BLaER1 treated with 17β-estradiol and CSF1 and Interleukin-3, amounts not matched to agents 10 nM and 100 nM (cell line): ENCODE results near the gene SYT8.
"Not testable (repeated sequence)": the region's sequence is repeated elsewhere in the genome, so short reads cannot be mapped to it uniquely, and the experiment has no call there.

Source experiments
- H3K27ac ChIP-seq, 11 experiments: shearing (Covaris generic); formaldehyde crosslinking; 2 replicates each; pipeline ENCODE4 v1.8.1; 2022
- H3K27me3 ChIP-seq, 11 experiments: shearing (Covaris generic); formaldehyde crosslinking; 2 replicates each; pipeline ENCODE4 v1.8.1; 2022
- H3K36me3 ChIP-seq, 11 experiments: shearing (Covaris generic); formaldehyde crosslinking; 2 replicates each; pipeline ENCODE4 v1.8.1; 2022
- H3K4me1 ChIP-seq, 10 experiments: shearing (Covaris generic); formaldehyde crosslinking; 2 replicates each; pipeline ENCODE4 v1.8.1; 2022
- H3K4me2 ChIP-seq, 11 experiments: shearing (Covaris generic); formaldehyde crosslinking; 2 replicates each; pipeline ENCODE4 v1.8.1; 2022
- H3K4me3 ChIP-seq, 10 experiments: shearing (Covaris generic); formaldehyde crosslinking; 2 replicates each; pipeline ENCODE4 v1.8.1; 2022
- H3K9ac ChIP-seq, 11 experiments: shearing (Covaris generic); formaldehyde crosslinking; 2 replicates each; pipeline ENCODE4 v1.8.1; 2022
- H3K9me3 ChIP-seq, 11 experiments: shearing (Covaris generic); formaldehyde crosslinking; replicated peaks in 1 of 11; 2 replicates each; pipeline ENCODE4 v1.8.1; 2022
- H4K20me1 ChIP-seq, 11 experiments: shearing (Covaris generic); formaldehyde crosslinking; 2 replicates each; pipeline ENCODE4 v1.8.1; 2022
- Cebpa-rat ChIP-seq, 11 experiments: shearing (Covaris generic); IDR thresholded peaks; 2 replicates each; pipeline ENCODE4 v1.8.1; 2022

The SYT8 gene

DNA sequence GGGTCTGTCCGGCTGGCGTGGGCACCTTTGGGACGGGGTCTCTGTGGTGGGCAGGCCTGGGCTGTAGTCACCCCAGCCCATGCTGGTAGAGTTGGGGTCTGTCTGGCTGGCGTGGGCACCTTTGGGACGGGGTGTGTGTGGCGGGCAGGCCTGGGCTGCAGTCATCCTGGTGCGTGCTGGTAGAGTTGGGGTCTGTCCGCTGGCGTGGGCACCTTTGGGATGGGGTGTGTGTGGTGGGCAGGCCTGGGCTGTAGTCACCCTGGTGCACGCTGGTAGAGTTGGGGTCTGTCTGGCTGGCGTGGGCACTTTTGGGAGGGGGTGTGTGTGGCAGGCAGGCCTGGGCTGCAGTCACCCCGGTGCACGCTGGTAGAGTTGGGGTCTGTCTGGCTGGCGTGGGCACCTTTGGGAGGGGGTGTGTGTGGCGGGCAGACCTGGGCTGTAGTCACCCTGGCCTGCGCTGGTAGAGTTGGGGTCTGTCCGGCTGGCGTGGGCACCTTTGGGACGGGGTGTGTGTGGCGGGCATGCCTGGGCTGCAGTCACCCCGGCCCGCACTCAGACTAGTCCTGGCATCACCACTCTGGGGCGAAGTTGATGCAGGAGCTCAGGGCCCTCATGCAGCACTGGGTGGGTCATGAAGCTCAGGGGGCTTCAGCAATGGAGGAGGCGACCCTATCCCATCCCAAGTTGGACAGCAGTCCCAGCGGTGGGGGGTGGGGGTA is 37.6 kb downstream of the SYT8 start:
- Histone ChIP-seq H3K9me3 (no peaks in the 10 kb centered on the region), H4K20me1 (peaks cover 27 to 76% (median 42%) of the 10 kb centered on the region in 11 experiments; a peak in 20 of 22 replicates), H3K4me1 (peaks cover 65 to 94% (median 86%) of the 10 kb centered on the region in 10 experiments), H3K27me3 (peaks cover 30 to 49% (median 39%) of the 10 kb centered on the region in 11 experiments), H3K4me2 (peak overlapping the region in 10 of 11 experiments; percentile 2 to 100 (median 52); a peak in 17 of 22 replicates), H3K4me3 (no peak overlapping the region), H3K27ac (no peak overlapping the region), H3K36me3 (no peaks in the 10 kb centered on the region), H3K9ac (no peak overlapping the region)
- TF ChIP-seq Cebpa-rat (IDR thresholded peaks at IDR 0.05), result no peak

DNA sequence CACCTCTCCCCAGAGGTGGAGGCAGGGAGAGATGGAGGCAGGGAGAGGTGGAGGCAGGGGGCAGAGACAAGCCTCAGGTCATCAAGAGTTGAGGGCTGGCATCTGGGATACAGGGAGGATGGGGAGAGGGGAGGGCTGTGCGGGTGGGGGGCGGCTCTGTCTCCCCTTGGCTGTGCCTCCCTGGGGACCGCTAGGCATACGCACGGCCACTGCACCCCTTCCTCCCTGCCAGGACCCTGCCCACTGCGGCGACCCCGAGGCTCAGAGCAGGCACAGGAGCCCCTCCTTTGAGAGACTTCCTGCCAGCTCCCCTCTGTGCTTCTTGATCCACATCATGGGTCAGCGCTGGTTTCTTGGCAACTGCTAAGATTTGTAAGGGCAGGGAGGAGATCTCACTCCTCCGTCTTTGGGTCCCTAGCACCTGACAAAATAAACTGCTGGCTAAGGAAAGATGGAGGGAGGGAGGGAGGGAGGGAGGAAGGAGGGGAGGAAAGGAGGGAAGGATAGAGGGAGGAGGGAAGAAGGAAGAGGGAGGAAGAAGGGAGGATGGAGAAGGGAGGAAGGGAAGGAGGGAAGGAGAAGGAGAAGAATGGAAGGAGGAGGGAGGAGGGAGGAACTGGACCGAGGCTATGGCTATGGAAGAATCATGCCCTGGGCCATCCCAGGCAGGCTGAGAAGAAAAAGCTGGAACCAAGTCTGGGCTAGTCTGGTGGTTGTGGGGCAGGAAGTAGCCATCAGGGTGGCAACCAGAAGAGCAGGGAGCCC is 38.4 kb downstream of the SYT8 start:
- no peak for TF ChIP-seq Cebpa-rat (IDR thresholded peaks at IDR 0.05)
- no peak overlapping the region for H3K27ac ChIP-seq
- no peaks in the 10 kb centered on the region for H3K36me3 ChIP-seq
- no peaks in the 10 kb centered on the region for H3K9me3 ChIP-seq
- H3K9ac ChIP-seq, result no peak overlapping the region
- H4K20me1 ChIP-seq, result peaks cover 23 to 70% (median 37%) of the 10 kb centered on the region in 11 experiments; a peak in 20 of 22 replicates
- H3K27me3 ChIP-seq, result peaks cover 28 to 43% (median 33%) of the 10 kb centered on the region in 11 experiments
- peaks cover 65 to 94% (median 87%) of the 10 kb centered on the region in 10 experiments for H3K4me1 ChIP-seq
- H3K4me2 ChIP-seq, result peak overlapping the region; percentile 13 to 100 (median 47); a peak in 19 of 22 replicates
- H3K4me3 ChIP-seq, result no peak overlapping the region

DNA sequence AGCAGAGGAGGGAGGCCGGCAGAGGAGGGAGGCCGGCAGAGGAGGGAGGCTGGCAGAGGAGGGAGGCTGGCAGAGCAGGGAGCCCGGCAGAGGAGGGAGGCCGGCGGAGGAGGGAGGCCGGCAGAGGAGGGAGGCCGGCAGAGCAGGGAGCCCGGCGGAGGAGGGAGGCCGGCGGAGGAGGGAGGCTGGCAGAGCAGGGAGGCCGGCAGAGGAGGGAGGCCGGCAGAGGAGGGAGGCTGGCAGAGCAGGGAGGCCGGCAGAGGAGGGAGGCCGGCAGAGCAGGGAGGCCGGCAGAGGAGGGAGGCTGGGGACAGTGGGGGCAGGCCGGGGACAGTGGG is 39.0 kb downstream of the SYT8 start:
- not testable (repeated sequence) for H3K9me3 ChIP-seq, H3K4me3 ChIP-seq, H3K27ac ChIP-seq, H3K36me3 ChIP-seq, H3K9ac ChIP-seq
- H3K4me2 ChIP-seq, result peak overlapping the region in 9 of 11 experiments; percentile 39 to 64 (median 44); a peak in 11 of 22 replicates
- H3K27me3 ChIP-seq, result peaks cover 25 to 37% (median 30%) of the 10 kb centered on the region in 11 experiments
- peaks cover 18 to 65% (median 31%) of the 10 kb centered on the region in 11 experiments; a peak in 20 of 22 replicates for H4K20me1 ChIP-seq
- H3K4me1 ChIP-seq, result peaks cover 59 to 94% (median 84%) of the 10 kb centered on the region in 10 experiments

DNA sequence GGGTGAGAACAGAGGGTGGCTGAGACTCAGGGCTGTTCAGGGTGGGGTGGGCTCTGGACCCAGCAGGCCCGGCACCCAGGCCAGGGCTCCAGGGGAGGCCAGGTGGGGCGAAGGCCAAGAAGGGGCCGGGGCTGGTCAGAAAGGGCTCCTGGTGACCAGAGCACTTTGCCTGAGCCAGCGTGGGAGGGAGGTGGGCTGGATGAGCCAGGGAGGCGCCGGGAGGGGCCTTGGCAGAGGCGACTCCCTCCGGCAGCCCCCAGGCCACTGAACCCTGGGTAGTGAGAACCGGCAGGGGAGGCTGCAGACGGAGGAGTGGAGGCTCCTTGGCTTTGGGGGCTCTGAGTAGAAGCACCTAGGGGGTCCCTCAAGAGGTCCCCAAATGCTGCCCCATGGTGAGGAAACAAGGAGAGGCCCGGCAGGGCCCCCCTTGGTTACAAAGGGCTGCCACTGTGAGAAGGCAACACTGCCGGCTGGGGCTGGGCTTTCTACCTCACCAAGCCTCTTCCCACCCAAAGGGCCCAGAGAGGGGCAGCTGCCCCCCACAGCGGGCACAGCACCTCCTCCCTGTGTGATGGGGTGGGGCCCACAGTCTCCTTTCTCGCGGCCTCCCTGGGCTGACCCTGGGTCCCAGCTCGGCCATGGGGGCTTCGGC is 39.8 kb downstream of the SYT8 start:
- H3K27ac ChIP-seq, H3K36me3 ChIP-seq, H3K4me3 ChIP-seq, H3K9me3 ChIP-seq: not testable (repeated sequence)
- Histone ChIP-seq H3K4me2 (peak overlapping the region in 9 of 11 experiments; percentile 62 to 77 (median 70); a peak in 12 of 22 replicates), H4K20me1 (peaks cover 10 to 57% (median 24%) of the 10 kb centered on the region in 11 experiments; a peak in 20 of 22 replicates), H3K27me3 (peaks cover 18 to 29% (median 23%) of the 10 kb centered on the region in 11 experiments), H3K4me1 (peaks cover 55 to 92% (median 81%) of the 10 kb centered on the region in 10 experiments), H3K9ac (0 out of 22 replicates have a peak overlapping the region, but pooled peaks of 1 of the 11 experiments have one; percentile 29)

DNA sequence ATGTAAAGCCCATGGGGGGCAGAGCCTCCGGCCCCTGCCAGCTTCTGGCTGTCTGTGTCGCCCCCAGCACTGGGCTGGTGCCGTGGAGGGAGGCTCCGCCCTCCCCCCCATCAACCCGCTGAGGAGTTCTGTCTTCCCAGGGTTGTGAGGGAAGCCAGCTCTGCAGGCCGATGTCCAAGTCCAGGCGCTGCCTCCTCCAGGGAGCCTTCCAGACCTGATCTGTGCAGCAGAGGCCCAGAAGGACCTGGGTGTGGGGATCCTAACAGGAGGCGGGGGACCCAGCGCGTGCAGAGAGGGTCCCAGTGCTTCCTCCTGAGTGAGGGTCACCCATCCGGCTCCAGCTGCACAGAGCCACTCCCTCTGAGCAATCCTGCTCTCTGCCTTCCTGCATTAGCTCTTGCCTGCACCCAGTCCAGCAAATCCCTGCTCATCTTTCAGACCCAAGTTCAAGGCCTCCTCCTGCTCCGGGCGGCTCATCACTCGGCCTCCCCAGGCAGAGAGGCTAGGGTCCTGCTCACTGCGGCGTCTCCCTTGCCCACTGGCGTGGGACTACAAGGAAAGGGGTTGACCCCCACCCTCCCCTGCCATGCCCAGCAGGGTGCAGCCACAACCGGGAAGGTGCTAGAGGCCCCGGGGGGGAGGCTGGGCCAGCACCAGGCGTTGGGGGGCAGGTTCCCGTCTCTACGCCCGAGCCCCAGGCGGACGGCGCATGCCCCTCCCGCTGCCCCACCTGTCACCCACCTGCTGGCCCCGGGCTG is 40.5 kb downstream of the SYT8 start:
- Histone ChIP-seq H3K27ac (no peak overlapping the region), H3K36me3 (no peaks in the 10 kb centered on the region), H3K4me1 (peaks cover 55 to 92% (median 81%) of the 10 kb centered on the region in 10 experiments), H3K27me3 (peaks cover 11 to 22% (median 16%) of the 10 kb centered on the region in 11 experiments), H4K20me1 (peaks cover 5 to 50% (median 17%) of the 10 kb centered on the region in 11 experiments; a peak in 18 of 22 replicates), H3K9ac (no peak overlapping the region), H3K9me3 (no peaks in the 10 kb centered on the region), H3K4me2 (peak overlapping the region; percentile 19 to 77 (median 66); a peak in 19 of 22 replicates), H3K4me3 (no peak overlapping the region)
- no peak for TF ChIP-seq Cebpa-rat (IDR thresholded peaks at IDR 0.05)

DNA sequence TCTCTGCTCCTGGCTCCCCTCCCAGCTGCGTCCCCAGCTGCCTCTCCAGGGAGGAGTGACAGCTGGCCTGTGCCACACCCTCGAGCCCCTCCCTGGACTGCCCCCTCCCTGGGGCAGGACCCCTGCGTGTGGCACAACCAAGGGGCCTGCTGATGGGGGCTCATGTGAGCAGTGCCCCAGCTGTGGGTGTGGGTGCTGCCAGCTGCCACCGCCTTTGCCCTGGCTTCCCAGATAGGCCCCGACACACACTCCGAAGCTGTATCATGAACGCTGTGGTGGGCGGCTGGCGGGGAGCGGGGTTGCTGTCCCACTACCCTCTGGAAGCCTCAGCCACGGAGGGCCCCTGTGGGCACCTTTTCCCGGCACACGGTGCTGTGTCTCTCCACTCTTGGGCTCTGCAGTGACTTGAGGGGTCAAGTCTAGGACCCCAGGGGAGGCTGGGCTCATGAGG is 41.1 kb downstream of the SYT8 start:
- Histone ChIP-seq H3K4me2 (peak overlapping the region; percentile 22 to 77 (median 66); a peak in 21 of 22 replicates), H3K27ac (0 out of 22 replicates have a peak overlapping the region, but pooled peaks of 1 of the 11 experiments have one; percentile 4), H3K9ac (peak overlapping the region in 3 of 11 experiments; percentile 7 to 15 (median 14); a peak in 2 of 22 replicates), H3K27me3 (peaks cover 5 to 16% (median 9%) of the 10 kb centered on the region in 11 experiments), H3K4me1 (peaks cover 55 to 92% (median 81%) of the 10 kb centered on the region in 10 experiments), H4K20me1 (peaks cover 5 to 44% (median 11%) of the 10 kb centered on the region in 11 experiments; a peak in 17 of 22 replicates)
- not testable (repeated sequence) for H3K4me3 ChIP-seq, H3K9me3 ChIP-seq, H3K36me3 ChIP-seq

DNA sequence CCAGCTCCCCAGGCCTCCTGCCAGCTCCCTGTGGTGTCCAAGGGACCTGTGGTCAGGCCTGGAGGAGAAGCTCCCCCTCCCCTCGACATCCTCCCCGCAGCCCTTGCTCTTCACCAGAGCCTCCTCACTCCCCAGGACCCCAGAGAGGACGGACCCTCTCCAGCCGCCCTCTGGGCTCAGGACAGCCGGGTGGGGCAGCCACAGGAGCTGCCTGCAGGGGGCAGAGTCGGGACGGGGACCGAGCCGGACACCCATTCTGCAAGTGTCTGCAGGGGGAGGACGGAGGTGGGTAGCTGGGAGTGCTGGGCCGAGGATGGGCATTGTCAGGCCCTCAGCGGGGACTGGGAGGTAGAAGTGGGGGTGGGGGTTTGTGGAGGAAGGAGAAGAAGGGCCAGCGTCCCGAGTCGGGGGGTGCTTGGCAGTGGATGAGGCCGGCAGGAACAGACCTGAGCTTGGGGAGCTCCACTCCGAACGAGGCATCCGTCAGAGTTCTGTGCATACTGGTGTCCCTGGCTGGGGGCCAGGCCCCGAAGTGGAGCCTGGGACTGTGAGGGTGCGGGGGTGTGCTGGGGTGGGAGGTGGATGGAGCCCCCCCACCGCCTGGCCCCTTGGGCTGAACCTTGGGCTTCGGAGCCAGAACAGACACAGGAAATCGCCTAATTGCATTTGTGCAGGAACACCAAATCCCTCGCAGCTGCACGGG is 41.7 kb downstream of the SYT8 start:
- peaks cover 0 to 10% (median 3%) of the 10 kb centered on the region in 11 experiments; a peak in 15 of 22 replicates for H3K27me3 ChIP-seq
- no peaks in the 10 kb centered on the region for H3K36me3 ChIP-seq
- H3K4me2 ChIP-seq, result peak overlapping the region; percentile 22 to 77 (median 66); a peak in 21 of 22 replicates
- H3K4me1 ChIP-seq, result peaks cover 57 to 92% (median 81%) of the 10 kb centered on the region in 10 experiments
- H3K9ac ChIP-seq, result peak overlapping the region in 3 of 11 experiments; percentile 7 to 15 (median 14); a peak in 2 of 22 replicates
- H3K27ac ChIP-seq, result 0 out of 22 replicates have a peak overlapping the region, but pooled peaks of 1 of the 11 experiments have one; percentile 4
- H4K20me1 ChIP-seq, result peaks cover 0 to 37% (median 5%) of the 10 kb centered on the region in 11 experiments; a peak in 13 of 22 replicates
- no peak for TF ChIP-seq Cebpa-rat (IDR thresholded peaks at IDR 0.05)
- H3K4me3 ChIP-seq, result no peak overlapping the region
- H3K9me3 ChIP-seq, result no peaks in the 10 kb centered on the region
